ENCODE measurements around the gene TSEN54. TPM values are rescaled to one million over a fixed set of nuclear protein-coding genes. Genes with fewer than 3 reads are reported as not detected.
"Not testable (repeated sequence)": the region's sequence is repeated elsewhere in the genome, so short reads cannot be mapped to it uniquely, and the experiment has no call there.

Gene TSEN54
- total RNA-seq, 1 experiment from 2014 or later, result 36.6 TPM

GRCh38 chr17:75518201-75518600, 1.9 kb downstream of the TSEN54 start:
- intact Hi-C loops (cut with micrococcal nuclease; ENCODE audit: unreplicated experiment), result loop anchor here (5.0 kb wide), 1 partner anchor 69 kb away; the partner anchor contains the start of gene MYO15B
- no peak overlapping the region for H3K27ac ChIP-seq (ENCODE audit: low read depth, low read length, poor library complexity, severe bottlenecking)
- H3K36me3 ChIP-seq (ENCODE audit: insufficient read depth, low read length, poor library complexity, severe bottlenecking), result peaks cover 15% of the 10 kb centered on the region
- no peaks in the 10 kb centered on the region for H3K27me3 ChIP-seq (replicated peaks; ENCODE audit: insufficient read depth, low read depth, low read length, poor library complexity)
- BruUV-seq (replicated peaks), result no TSS peak
- H3K9me3 ChIP-seq (ENCODE audit: low read depth, low read length, poor library complexity, severe bottlenecking), result no peaks in the 10 kb centered on the region
- no peak overlapping the region for H3K4me3 ChIP-seq (ENCODE audit: low read depth, low read length, poor library complexity, severe bottlenecking)
- TF ChIP-seq CTCF (conservative IDR thresholded peaks at IDR 0.05; ENCODE audit: low read depth, low read length) (no peak), EZH2 (IDR thresholded peaks at IDR 0.05; ENCODE audit: borderline replicate concordance, low read depth, low read length, poor library complexity, severe bottlenecking) (no peak)
- no peak for DNase-seq (ENCODE audit: low spot score)
- ChIA-PET CTCF (no interaction called here), POLR2A (ENCODE audit: low non-redundant PET) (no interaction called here)
- H3K4me1 ChIP-seq (ENCODE audit: insufficient read depth, low read length, poor library complexity, severe bottlenecking), result no peaks in the 10 kb centered on the region

- Histone ChIP-seq H3K27ac (ENCODE audit: low read depth, low read length, poor library complexity, severe bottlenecking) (no peak overlapping the region), H3K4me1 (ENCODE audit: insufficient read depth, low read length, poor library complexity, severe bottlenecking) (no peaks in the 10 kb centered on the region), H3K4me3 (ENCODE audit: low read depth, low read length, poor library complexity, severe bottlenecking) (no peak overlapping the region), H3K9me3 (ENCODE audit: low read depth, low read length, poor library complexity, severe bottlenecking) (no peaks in the 10 kb centered on the region), H3K36me3 (ENCODE audit: insufficient read depth, low read length, poor library complexity, severe bottlenecking) (peaks cover 11% of the 10 kb centered on the region), H3K27me3 (replicated peaks; ENCODE audit: insufficient read depth, low read depth, low read length, poor library complexity) (no peaks in the 10 kb centered on the region)
- no peak for DNase-seq (ENCODE audit: low spot score)
- ChIA-PET CTCF (no interaction called here), POLR2A (ENCODE audit: low non-redundant PET) (no interaction called here)
- intact Hi-C loops (cut with micrococcal nuclease; ENCODE audit: unreplicated experiment), result loop anchor here (5.0 kb wide), 1 partner anchor 68 kb away; the partner anchor contains the start of gene MYO15B
- no TSS peak for BruUV-seq (replicated peaks)
- no peak for TF ChIP-seq EZH2 (IDR thresholded peaks at IDR 0.05; ENCODE audit: borderline replicate concordance, low read depth, low read length, poor library complexity, severe bottlenecking)
Measured at GRCh38 chr17:75518983-75519537, 2.7 kb downstream of the TSEN54 start.

GRCh38 chr17:75520413-75520812, 4.1 kb downstream of the TSEN54 start:
- peaks cover 11% of the 10 kb centered on the region for H3K36me3 ChIP-seq (ENCODE audit: insufficient read depth, low read length, poor library complexity, severe bottlenecking)
- H3K4me3 ChIP-seq (ENCODE audit: low read depth, low read length, poor library complexity, severe bottlenecking); H3K27ac ChIP-seq (ENCODE audit: low read depth, low read length, poor library complexity, severe bottlenecking); intact Hi-C loops (cut with micrococcal nuclease; ENCODE audit: unreplicated experiment); CTCF ChIA-PET; DNase-seq (ENCODE audit: low spot score); BruUV-seq (replicated peaks); H3K4me1 ChIP-seq (ENCODE audit: insufficient read depth, low read length, poor library complexity, severe bottlenecking); H3K27me3 ChIP-seq (replicated peaks; ENCODE audit: insufficient read depth, low read depth, low read length, poor library complexity); H3K9me3 ChIP-seq (ENCODE audit: low read depth, low read length, poor library complexity, severe bottlenecking): not testable (repeated sequence)
- POLR2A ChIA-PET (ENCODE audit: low non-redundant PET), result interaction anchor here (0.7 kb wide), 1 partner anchor 35 kb away, joined by 4 read pairs; no protein-coding TSS in a partner anchor

DNA sequence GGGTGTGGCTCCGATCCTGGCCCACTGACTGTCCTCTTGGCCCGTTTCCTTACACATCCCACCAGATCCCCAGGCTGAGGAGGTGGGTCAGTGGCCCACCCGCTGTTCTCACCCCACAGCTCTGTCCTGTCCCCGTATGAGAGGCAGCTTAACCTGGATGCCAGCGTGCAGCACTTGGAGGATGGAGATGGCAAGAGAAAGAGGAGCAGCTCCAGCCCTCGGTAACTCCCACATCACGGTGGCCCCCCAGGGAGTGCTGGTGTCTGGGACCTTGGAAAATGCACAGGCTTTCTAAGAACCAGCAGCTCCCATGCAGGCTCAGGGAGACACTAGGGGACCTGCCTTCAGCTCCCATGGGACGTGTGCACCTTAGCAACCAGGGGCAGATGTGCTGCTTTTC, 5.0 kb downstream of the TSEN54 start:
- H3K4me1 ChIP-seq (ENCODE audit: insufficient read depth, low read length, poor library complexity, severe bottlenecking), result peaks cover 11% of the 10 kb centered on the region
- intact Hi-C loops (cut with micrococcal nuclease; ENCODE audit: unreplicated experiment), result no loop called here
- no peak for DNase-seq (ENCODE audit: low spot score)
- BruUV-seq (replicated peaks), result no TSS peak
- no peaks in the 10 kb centered on the region for H3K9me3 ChIP-seq (ENCODE audit: low read depth, low read length, poor library complexity, severe bottlenecking)
- no peak for TF ChIP-seq CTCF (conservative IDR thresholded peaks at IDR 0.05; ENCODE audit: low read depth, low read length)
- no peak for TF ChIP-seq EZH2 (IDR thresholded peaks at IDR 0.05; ENCODE audit: borderline replicate concordance, low read depth, low read length, poor library complexity, severe bottlenecking)
- H3K4me3 ChIP-seq (ENCODE audit: low read depth, low read length, poor library complexity, severe bottlenecking), result no peak overlapping the region
- ChIA-PET CTCF (no interaction called here), POLR2A (ENCODE audit: low non-redundant PET) (no interaction called here)
- no peak overlapping the region for H3K27ac ChIP-seq (ENCODE audit: low read depth, low read length, poor library complexity, severe bottlenecking)
- no peaks in the 10 kb centered on the region for H3K27me3 ChIP-seq (replicated peaks; ENCODE audit: insufficient read depth, low read depth, low read length, poor library complexity)
- H3K36me3 ChIP-seq (ENCODE audit: insufficient read depth, low read length, poor library complexity, severe bottlenecking), result peaks cover 11% of the 10 kb centered on the region

Measured in A673 (cell line).